HG02852 (cell line): ENCODE results near the gene HES5.

Experiments
- ATAC-seq: cut with Tn5 transposase; IDR thresholded peaks from one replicate; pipeline ENCODE4 v1.9.1; 2021; ENCODE audit warnings: mild to moderate bottlenecking, moderate library complexity; ENCODE audit not compliant: unreplicated experiment

HES5 gene

DNA sequence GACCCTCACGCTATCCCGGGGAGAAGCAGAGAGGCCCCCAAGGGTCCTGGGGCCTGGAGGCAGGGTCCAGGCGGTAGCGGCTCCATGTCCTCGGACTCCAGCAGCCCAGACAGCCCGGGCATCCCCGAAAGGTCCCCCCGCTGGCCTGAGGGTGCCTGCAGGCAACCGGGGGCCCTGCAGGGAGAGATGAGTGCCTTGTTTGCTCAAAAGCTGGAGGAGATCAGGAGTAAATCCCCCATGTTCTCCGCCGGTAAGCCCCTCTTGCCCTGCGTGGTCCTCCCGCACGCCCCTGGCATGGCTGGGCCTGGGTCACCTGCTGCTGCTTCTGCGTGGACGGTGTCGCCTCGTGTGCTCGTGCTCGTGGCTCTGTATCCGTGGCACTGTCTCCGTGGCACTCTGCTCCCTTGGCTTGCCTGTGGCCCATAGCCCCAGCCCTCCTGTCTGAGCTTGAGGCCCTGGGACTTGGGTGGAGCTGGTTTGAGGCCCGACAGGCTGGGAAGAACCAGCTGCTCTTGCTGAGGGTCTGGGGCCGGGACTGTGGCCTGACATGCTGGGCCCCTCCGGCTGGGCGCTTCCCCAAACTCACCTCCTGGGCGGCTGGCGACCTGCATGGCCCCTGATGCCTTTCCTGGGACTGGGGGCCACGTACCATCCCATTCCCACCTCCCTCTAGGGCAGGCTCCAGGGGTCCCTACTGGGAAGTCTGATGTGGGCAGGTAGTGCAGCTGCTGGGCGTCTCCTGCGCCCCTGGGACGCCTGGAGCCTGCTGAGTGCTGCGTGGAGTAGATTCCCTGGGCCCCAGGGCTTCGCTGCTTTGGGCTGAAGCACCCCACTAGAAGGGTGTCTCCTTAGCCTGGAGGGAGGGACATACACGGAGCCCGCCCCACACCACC, 27.2 kb downstream of the HES5 start:
- no peak for ATAC-seq

DNA sequence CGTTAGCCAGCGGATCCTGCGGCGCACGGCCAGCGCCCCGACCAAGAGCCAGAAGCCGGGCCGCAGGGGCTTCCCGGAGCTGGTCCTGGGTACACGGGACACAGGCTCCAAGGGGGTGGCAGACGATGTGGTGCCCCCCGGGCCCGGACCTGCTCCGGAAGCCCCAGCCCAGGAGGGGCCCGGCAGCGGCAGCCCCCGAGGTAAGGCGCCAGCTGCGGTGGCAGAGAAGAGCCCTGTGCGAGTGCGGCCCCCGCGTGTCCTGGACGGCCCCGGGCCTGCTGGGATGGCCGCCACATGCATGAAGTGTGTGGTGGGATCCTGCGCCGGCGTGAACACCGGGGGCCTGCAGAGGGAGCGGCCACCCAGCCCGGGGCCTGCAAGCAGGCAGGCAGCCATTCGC, 27.9 kb downstream of the HES5 start:
- no peak for ATAC-seq

DNA sequence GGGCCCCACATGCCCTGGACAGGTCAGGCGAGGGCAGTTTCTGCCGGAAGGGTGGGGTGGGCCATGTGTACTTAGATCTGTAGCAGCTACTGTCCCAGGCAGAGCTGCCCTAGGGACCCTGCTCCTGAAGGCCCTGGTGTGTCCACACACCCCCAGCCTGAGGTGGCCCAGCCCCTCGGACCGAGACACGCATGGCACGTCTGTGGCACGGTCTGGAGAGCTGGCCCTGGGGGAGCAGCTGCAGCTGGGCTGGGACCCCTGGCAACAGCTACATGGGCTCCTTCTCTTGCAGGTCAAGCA, 28.3 kb downstream of the HES5 start:
- no peak for ATAC-seq

DNA sequence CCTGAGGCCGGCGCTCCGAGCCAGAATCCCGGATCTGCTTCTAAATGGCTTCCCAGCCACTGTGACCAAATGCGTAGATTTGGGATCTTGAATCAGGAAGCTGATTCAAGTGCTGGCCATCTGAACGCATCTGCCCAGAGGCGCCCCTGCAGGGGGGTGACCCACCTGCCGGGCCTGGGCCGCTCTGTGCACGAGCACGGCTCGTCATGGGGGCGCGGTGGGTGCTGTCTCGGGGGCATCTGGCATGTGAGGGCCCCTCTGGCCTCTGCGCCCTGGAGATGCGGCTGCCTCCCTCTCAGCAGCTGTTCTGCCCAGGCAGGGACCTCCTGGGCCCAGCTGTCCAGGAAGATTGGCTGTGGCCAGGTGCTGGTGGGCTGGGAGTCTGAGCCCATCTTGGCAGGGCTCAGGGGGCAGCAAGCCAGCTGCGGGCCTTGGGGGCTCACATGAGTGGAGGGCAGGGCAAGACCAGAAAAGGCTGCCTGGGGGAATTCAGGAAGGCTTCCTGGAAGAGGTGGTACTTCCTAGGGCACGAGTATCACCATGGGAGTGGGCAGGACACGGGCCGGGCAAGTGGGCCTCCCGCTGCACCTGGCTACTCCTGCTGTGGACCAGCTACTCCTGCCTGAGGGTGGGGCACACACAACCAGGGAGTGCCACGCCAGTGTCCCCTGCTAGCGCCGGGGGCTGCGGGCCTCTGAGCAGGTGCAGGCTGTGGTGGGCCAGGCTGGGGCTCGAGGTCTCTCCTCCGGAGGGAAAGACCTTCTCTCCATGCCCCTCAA, 28.8 kb downstream of the HES5 start:
- ATAC-seq, result no peak

DNA sequence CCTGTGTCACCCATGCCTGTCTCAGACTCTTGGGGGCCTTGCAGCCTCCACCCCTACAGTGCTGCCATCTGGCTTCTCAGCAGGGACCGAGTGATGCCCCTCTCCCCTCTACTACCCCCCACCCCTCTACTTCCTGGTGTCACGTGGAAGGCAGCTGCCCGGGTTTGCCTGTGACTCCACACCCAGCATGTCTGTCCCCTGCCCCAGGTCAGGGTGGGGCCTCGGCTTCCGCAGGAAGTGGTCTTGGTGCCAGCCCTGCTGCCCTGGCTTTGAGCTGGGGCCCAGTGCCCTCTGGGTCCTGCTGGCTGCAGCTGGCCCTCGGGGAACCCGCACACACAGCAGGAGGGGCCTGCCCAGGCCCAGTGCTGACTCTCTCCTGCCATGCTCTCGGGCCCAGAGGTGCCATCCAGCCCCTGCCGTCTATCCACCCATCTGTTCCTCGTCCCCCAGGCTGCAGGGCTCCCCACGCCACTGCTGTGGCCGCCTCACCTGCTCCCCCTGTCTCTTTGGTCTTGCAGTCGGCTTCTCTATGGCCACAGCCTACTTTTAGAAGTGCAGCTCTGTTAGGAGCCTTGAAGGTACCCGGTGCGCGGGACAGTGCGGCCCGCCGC, 30.0 kb downstream of the HES5 start:
- no peak for ATAC-seq

DNA sequence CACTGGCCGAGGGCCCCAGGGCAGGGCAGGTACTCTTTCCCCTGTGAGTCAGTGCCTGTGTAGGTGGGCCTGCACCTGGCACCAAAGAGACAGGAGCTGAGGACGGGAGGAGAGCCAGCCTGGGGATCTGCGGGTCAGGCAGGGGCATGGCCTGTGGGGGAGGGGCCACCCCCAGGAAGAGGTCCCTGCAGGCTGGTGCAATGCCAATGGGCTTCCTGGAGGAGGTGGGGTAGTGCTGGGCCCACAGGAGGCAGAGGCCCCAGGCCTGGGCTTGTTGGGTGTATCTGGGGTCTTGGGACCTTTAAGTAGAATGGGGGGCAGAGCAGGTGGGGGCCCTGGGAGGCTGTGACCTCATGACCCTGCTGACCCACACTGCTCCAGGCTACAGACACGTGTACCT, 30.8 kb downstream of the HES5 start:
- no peak for ATAC-seq

DNA sequence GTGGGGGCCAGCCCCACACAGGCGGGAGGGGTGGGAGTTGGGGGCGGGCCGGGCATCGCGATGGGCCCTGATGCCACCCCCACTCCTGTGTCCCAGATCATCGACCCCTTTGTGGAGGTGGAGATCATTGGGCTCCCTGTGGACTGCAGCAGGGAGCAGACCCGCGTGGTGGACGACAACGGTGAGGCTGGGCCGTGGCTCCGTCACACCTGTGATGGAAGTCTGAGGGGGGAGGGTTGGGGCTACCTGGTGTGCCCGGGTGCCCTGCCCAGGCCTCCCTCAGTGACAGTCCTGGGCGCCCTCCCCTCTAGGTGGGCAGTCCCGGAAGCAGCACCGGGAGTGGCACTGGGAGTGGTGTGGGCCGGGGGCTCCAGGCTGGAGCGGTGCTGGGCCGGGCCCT, 31.4 kb downstream of the HES5 start:
- ATAC-seq, result no peak

DNA sequence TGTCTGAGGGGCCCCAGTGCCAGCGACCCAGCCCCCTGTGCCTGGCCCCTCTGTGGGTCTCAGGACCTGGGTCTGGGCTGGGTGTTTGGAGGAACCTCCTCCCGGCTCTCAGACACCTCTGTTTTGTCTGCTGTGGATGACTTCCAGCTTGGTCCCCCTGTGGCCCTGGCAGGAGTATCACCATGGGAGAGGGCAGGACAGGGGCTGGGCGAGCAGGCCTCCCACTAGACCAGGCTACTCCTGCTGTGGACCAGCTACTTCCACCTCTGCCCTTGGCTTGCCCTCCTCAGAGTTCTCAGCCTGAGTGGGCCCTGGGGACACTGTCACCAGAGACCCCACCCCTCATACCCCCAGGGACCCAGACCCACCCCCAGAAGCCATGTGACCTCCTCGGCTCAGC, 32.2 kb downstream of the HES5 start:
- no peak for ATAC-seq

DNA sequence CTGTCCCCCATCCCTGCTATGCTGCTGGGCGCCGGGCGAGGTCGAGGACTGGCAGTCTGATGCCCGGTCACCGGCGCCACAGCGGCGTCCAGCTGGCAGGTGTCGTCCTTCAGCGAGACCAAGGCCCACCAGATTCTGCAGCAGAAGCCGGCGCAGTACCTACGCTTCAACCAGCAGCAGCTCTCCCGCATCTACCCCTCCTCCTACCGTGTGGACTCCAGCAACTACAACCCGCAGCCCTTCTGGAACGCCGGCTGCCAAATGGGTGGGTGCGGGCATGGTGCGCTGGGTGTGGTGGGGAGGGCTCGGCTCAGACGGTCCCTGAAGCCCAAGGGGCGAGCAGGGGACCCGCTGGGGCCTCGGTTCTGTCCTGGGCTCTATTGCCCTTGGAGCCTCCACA, 33.3 kb downstream of the HES5 start:
- ATAC-seq, result no peak

DNA sequence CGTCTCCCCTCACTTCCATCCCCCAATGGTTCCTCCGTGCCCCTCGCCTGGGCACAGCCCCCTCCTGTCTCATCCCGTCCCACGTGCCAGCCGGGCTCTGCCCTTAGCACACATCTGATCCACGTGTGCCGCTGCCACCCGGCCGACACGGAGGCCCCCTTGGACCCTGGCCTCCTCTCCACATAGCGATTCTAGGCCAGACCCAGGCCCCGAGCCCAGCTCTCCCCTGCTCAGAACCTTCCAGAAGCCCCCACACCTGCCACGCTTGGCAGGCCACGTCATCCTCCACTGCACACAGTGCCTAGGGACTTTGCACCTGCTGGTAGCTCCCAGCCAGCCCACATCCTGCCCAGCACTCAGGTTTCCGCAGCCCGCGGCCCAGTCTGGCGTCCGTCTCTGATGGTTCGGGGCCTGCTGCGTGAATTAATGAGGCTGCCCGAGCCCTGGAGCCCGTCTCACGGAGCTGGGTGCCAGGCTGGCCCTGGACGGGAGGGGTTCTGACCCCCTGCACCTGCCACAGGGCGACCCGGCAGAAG, 33.9 kb downstream of the HES5 start:
- no peak for ATAC-seq

DNA sequence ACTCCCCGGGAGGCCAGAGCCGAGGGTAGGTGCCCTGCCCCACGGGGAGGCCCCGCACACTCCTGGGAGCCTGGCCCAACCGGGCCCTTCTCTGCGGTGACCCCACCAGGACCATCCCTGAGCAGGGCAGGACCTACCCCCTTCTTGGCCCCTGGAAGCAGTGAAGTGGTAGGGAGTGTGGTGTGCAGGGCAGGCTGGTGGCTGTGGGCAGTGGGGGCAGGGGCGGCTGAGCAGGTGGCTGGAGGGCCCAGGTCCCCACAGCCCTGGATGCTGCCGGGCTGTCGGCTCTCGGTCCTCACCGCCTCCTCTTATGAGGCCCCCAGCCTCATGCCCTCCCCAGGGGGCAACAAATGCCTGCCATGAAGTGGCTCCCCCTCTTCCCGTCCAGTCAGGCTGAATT, 34.5 kb downstream of the HES5 start:
- no peak for ATAC-seq

DNA sequence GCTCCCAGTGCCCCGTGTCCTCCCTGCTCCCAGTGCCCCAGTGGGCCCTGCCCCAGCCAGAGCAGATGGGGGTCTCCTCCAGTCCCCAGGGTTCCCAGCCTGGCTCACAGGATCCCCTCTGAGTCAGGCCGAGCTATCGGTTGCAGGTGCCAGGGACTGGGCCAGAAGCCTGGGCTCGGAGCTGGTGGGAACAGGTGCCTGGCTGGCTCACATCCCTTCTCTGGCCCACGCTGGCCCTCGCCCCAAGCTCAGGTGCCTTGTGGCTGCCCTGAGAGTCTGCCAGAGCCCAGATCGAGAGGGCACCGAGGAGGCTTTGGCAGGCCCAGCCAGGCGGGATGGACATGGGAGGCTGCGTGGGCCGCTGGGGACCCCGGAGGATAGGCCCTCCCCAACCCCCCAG, 35.0 kb downstream of the HES5 start:
- ATAC-seq, result no peak

DNA sequence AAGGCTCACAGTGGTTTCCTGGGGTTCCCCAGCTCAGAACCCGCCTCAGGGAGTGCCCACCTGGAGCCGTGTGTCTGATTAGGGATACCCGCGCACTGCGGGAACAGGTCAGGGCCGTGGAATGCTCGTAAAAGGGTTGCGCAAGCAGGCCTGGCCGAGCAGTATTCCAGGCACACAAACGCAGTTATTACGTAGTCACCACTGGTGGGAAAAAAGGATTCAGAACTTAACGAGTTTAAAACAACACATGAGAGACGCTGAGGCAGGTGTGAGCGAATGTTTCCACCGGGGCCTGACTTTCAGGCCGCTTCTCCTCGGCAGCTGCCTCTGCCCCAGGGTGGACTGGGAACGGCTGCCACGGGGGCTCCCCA, 35.8 kb downstream of the HES5 start:
- ATAC-seq, result no peak

DNA sequence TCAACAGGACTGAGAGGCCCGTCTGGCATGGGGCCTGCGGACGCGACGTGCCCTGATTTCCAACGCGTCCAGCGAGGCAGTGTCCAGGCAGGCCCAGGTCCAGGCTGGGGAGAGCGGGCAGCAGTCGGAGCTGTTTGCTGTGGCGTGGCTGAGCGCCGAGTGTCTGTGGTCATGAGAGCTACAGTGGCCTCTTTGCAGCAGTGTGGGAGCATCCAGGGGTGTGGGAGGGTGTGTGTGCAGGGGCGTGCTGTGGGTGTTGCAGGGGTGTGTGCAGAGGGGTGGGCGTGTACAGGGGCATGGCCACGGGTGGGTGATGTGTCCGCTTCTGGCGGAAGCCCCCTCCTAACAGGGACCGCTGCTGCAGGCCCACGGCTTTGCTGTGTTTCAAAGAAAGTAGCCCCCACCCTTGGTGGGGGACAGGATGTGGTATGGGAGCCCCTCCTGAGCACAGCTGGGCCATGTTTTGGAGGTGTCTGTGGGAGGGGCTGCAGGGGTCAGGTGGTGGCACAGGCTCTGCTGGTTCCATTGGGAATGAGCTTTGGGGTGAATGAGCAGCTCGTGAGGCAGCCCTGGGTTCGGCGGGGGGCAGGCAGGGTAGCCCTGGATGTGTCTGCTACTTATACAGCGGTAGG, 36.3 kb downstream of the HES5 start:
- ATAC-seq, result no peak

DNA sequence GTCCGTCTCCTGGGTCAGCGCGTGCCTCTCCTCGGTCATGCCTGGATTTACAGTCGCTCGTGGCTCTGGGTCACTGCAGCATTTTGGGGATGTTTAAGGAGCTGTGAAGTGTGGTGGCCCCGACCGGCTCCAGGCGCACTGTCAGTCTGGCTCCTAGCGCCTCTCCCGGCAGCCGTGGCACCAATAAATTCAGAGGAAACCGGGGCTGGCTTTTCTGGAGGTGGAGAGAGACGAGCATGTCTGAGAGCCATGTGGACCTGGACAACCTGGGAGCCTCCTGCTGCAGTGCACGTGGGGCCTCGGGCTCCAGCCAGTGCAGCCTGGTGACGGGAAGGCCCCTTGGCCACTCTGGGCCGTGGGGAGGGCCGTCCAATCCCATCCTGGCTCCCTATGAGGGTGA, 36.8 kb downstream of the HES5 start:
- ATAC-seq, result no peak

DNA sequence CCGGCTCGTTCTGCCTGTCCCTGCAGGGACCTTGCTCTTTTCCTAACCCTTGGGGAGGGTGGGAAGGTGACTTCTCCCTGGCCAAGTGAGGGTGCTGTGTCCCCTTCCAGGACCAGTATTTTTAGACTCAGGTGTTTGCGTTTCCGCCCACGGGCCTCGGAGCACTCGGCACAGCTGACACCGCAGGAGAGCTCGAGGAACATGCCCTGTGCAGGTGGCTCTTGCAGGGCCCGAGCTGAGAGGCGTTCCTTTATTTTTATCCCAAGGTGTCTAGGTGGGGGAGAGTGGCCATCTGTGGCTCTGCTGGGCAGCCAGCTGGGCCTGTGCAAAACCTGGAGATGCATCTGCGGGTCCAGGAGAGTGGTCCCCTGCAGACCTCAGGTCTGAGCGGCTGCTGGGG, 38.0 kb downstream of the HES5 start:
- ATAC-seq, result no peak

DNA sequence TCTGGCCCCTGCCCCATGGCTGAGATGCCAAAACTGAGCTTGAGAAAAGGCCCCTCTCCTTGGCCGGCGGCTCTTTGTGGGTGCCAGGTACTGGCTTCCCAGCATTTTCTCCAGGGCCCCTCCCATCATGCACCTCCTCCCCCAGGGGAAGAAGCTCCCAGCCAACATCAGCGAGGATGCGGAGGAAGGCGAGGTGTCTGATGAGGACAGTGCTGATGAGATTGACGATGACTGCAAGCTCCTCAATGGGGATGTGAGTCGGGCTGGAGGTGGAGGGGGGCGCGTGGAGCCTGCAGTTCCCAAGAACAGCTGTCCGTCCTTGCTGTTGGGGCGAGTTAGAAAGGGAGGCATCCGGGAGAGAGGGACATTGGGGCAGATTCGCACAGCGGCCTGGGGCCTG, 40.4 kb downstream of the HES5 start:
- no peak for ATAC-seq

DNA sequence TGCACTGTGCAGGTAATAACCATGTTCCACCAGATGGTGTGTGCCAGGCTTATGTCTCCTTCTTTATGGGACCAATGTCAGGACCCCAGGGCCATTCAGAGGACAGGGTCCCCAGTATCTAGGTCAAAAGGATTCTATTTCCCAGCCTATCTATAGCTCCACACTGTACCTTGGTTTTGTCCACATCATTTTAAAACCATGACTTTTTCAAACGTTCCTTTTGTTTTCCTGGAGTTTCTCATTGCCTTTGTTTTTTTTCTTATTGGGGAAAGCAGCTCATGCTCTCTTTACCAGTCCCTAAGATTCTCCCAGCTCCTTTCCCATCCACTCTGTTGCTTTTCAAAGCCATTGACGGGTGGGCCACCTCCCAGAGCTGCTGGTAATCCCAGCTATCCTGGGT, 41.4 kb downstream of the HES5 start:
- ATAC-seq, result no peak

DNA sequence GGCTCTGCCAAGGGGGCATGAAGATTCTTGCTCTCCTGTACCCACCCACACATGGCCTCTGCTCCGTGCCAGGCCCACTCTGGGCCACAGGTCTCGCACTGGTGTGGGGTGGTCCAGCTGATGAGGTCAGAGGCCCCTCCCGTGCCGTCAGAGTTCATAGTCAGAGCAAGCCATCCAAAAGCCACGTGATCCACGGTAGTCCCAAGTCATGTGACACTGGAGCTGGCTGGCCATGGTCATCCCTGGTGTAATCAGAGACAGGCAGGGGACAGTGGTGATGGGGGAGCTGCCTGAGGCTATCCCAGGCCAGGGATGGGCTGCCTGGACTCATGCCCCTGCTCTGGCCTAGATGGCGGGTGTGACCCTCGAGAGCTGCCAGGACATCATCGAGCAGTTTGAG, 43.5 kb downstream of the HES5 start:
- no peak for ATAC-seq

DNA sequence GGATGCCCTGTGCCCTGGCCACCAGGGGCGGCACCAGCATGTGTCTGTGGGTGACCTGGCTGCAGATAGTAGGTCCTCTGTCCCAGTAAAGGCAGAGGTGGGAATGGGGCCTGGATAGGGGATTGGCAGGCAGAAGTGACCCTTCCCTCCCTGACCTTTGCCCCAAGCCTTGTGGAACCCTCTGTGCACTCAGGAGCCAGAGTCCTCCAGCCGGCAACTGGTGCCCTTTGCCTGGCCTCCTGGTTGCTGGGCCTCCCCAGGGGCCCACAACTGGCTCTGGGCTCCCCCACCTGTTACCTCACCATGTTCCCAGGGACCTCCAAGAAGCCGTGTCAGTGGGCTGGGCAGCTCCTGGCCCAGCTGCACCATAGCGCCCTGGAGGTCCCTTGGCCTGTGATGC, 44.0 kb downstream of the HES5 start:
- no peak for ATAC-seq

DNA sequence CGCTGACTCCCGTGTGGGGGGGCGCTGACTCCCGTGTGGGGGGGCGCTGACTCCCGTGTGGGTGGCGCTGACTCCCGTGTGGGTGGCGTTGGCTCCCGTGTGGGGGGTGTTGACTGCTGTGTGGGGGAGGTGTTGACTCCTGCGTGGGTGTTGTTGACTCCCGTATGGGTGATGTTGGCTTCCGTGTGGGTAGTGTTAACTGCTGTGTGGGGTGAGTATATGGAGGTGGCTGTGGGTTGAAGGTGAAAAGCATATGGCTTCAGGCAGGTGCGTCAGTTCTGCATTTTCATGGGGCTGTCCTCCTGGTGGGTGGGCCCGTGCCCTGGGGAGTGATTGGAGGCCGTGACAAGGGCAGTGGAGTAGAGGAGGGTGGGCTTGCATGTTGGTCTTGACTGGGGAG, 46.1 kb downstream of the HES5 start:
- no peak for ATAC-seq
